Bronchus fibroblast of lung (primary cell): ENCODE results near the gene SEC62. TPM values are rescaled to one million over a fixed set of nuclear protein-coding genes. Genes with fewer than 3 reads are reported as not detected.

Source experiments
- total RNA-seq: library from RNA; depleted of rRNA; stranded (reverse); fragments of >200 nt; gene quantifications from 2 replicates; pipeline ENCODE4 v1.2.3, GENCODE V29; 2015

SEC62 gene, protein sequence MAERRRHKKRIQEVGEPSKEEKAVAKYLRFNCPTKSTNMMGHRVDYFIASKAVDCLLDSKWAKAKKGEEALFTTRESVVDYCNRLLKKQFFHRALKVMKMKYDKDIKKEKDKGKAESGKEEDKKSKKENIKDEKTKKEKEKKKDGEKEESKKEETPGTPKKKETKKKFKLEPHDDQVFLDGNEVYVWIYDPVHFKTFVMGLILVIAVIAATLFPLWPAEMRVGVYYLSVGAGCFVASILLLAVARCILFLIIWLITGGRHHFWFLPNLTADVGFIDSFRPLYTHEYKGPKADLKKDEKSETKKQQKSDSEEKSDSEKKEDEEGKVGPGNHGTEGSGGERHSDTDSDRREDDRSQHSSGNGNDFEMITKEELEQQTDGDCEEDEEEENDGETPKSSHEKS
- 14.7 and 18.3 TPM in 2 replicates for total RNA-seq

DNA sequence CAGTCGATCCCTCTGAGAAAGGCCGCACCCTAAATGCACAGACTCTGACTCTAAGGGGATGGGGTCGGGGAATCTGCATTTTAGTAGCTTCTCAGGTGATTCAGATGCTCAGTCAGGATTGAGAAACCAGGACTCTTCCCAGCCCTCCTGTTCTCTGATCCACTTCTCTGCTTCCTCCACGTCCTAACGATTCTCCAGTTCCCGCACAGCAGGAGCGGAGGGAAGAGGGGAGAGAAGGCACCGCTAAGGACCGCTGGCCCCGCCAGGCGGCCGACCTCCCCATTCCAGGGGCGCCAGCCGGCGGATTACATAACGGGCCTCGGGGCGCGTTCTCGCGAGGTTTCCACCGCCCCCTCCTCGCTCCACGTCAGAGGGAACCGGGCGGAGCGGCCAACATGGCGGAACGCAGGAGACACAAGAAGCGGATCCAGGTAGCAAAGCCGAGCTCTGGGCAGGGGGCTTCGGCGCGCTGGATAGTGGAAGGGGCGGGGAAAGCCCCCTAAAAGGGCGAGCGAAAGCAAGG lies at the start of gene SEC62:
Gene SEC62, plus strand, starts transcription at position 380 of the 523 bp plus-strand sequence. Its CDS starts 16 bp downstream, at position 396.

DNA sequence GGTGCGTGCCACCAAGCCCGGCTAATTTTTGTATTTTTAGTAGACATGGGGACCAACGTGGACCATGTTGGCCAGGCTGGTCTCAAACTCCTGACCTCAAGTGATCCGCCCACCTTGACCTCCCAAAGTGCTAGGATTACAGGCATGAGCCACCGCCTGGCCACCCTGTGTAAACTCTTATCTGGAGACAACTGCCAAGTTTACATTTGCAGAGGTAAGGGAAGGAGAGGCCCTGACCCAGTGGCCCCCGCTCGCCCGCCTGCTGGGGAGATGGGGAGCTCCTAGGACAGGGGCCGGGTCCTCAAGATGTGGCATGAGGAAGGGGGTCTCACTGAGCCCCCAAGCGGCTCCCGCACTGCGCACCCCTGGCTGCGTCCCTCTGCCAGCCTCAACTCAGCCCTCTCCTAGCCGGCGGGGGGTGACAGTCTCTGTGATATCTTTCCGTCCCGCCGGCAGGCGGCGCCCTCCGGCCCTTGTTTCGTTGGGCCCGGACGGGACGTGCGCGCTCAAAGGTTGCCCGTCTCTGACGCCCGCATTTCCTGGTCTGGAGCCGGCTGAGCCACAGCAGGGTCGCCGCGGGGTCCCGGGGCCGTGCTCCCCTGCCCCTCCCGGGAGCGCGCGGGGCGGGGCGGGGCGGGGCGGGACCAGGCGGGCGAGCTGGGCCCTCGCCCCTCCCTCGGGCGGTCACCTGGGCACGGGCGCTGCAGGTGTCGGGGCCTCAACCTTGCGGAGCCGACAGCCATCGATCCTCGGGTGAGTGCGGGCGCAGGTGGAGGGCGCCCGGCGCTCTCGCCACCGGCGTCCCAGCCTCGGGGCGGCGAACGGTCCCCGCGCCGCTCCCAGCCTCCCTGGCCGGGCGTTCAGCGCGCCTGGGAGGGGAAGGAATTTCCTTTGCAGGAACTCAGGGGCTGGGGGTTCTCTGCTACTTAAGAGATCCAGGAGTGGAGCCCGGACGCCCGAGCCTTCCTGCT lies 71.1 kb downstream of the SEC62 start, which contains the start of gene GPR160:
Gene GPR160, plus strand, starts transcription at position 533 of the 971 bp plus-strand sequence. CDS start 45,978 bp downstream, outside the sequence.

Other genes with a start within 250 kb of the SEC62 start
- gene TERC, start 201.7 kb upstream of the SEC62 start, total RNA-seq, result 92.2 and 99.0 TPM in 2 replicates
- 3.6 and 3.7 TPM in 2 replicates for gene ACTRT3, start 197.2 kb upstream of the SEC62 start, total RNA-seq
- gene MYNN, start 193.4 kb upstream of the SEC62 start, total RNA-seq, result 10.9 and 12.1 TPM in 2 replicates
- gene LRRIQ4, start 153.9 kb upstream of the SEC62 start, total RNA-seq, result not detected in 2 replicates
- 4.6 and 7.1 TPM in 2 replicates for gene LRRC34, start 153.9 kb upstream of the SEC62 start, total RNA-seq
- not detected in 2 replicates for gene LRRC31, start 96.9 kb upstream of the SEC62 start, total RNA-seq
- gene SAMD7, start 55.2 kb upstream of the SEC62 start, total RNA-seq, result not detected in 2 replicates
- 0.15 and 0.17 TPM in 2 replicates for gene GPR160, start 71.2 kb downstream of the SEC62 start, total RNA-seq
- 10.9 and 14.4 TPM in 2 replicates for gene PHC3, start 214.9 kb downstream of the SEC62 start, total RNA-seq